Neural cell (in vitro differentiated cells): ENCODE data around the gene SLC2A5. TPM values are rescaled to one million over a fixed set of nuclear protein-coding genes. Genes with fewer than 3 reads are reported as not detected.

Experiments
- H2AFZ ChIP-seq: fragments of 200-600, 300-800 bp; sonication (generic), shearing (Covaris generic); 2 replicates; pipeline ENCODE4 v1.6.0; 2014; ENCODE audit warnings: low read depth, mild to moderate bottlenecking, antibody characterized with exemption, low read length, moderate library complexity
- H3F3A ChIP-seq: fragments of 200-600 bp; shearing (Covaris generic); 2 replicates; pipeline ENCODE4 v1.6.1; 2016; ENCODE audit warnings: mild to moderate bottlenecking, moderate library complexity, mixed read lengths, antibody characterized with exemption, low read length; ENCODE audit not compliant: insufficient read depth, poor library complexity, severe bottlenecking
- H3K27ac ChIP-seq: fragments of 200-600, 300-800 bp; sonication (generic), shearing (Covaris generic); 2 replicates; pipeline ENCODE4 v1.5.1; 2014; ENCODE audit warnings: mild to moderate bottlenecking, low read length, moderate library complexity
- H3K27me3 ChIP-seq: fragments of 300-800, 200-600 bp; sonication (generic), shearing (Covaris generic); 2 replicates; pipeline ENCODE4 v1.6.0; 2014; ENCODE audit warnings: mild to moderate bottlenecking, low read depth, low read length, moderate library complexity; ENCODE audit not compliant: insufficient read depth
- H3K36me3 ChIP-seq: fragments of 300-800, 200-600 bp; sonication (generic), shearing (Covaris generic); 2 replicates; pipeline ENCODE4 v1.5.1; 2014; ENCODE audit warnings: mild to moderate bottlenecking, antibody characterized with exemption, low read length, moderate library complexity; ENCODE audit not compliant: insufficient read depth
- H3K4me2 ChIP-seq: fragments of 300-800, 200-600 bp; sonication (generic), shearing (Covaris generic); 2 replicates; pipeline ENCODE4 v1.6.0; 2014; ENCODE audit warnings: mild to moderate bottlenecking, low read length
- H3K4me3 ChIP-seq: fragments of 300-800, 200-600 bp; sonication (generic), shearing (Covaris generic); 2 replicates; pipeline ENCODE4 v1.5.1; 2014; ENCODE audit warnings: mild to moderate bottlenecking, low read length, moderate library complexity
- H3K79me2 ChIP-seq: fragments of 200-600 bp; shearing (Covaris generic); replicated peaks from 2 replicates; pipeline ENCODE4 v1.6.0; 2014; ENCODE audit warnings: mild to moderate bottlenecking, low read length, moderate library complexity; ENCODE audit not compliant: insufficient read depth
- H3K9ac ChIP-seq: fragments of 300-800, 200-600 bp; sonication (generic), shearing (Covaris generic); 2 replicates; pipeline ENCODE4 v1.6.1; 2016; ENCODE audit warnings: mild to moderate bottlenecking, low read length, mixed read lengths
- H3K9me2 ChIP-seq: fragments of 200-600 bp; shearing (Covaris generic); 2 replicates; pipeline ENCODE4 v1.6.1; 2016; ENCODE audit warnings: mild to moderate bottlenecking, low read length, mixed read lengths; ENCODE audit not compliant: insufficient read depth
- H3K9me3 ChIP-seq: fragments of 200-600, 300-800 bp; sonication (generic), shearing (Covaris generic); 2 replicates; pipeline ENCODE4 v1.6.1; 2016; ENCODE audit warnings: mild to moderate bottlenecking, mixed run types, low read length, moderate library complexity, mixed read lengths
- H4K20me1 ChIP-seq: fragments of 200-600 bp; shearing (Covaris generic); 2 replicates; pipeline ENCODE4 v1.6.1; 2016; ENCODE audit warnings: mild to moderate bottlenecking, mixed run types; ENCODE audit not compliant: insufficient read depth
- EP300 ChIP-seq: fragments of 450-650 bp; conservative IDR thresholded peaks from 2 replicates; pipeline ENCODE4 v1.6.1; 2014; ENCODE audit warnings: antibody characterized with exemption, mild to moderate bottlenecking, moderate library complexity; ENCODE audit not compliant: poor library complexity, severe bottlenecking
- EZH2 ChIP-seq: fragments of 200-600, 300-800 bp; shearing (Covaris generic), sonication (generic); IDR thresholded peaks from 2 replicates; pipeline ENCODE4 v1.6.1; 2014; ENCODE audit warnings: antibody characterized with exemption, low read length, borderline replicate concordance, mild to moderate bottlenecking; ENCODE audit not compliant: insufficient read depth, poor library complexity, severe bottlenecking
- MXI1 ChIP-seq: fragments of 450-650 bp; conservative IDR thresholded peaks from 2 replicates; pipeline ENCODE4 v1.6.1; 2014; ENCODE audit warnings: antibody characterized with exemption, mild to moderate bottlenecking; ENCODE audit not compliant: poor library complexity, severe bottlenecking
- POLR2AphosphoS5 ChIP-seq: IDR thresholded peaks from 2 replicates; pipeline ENCODE4 v1.6.1; 2012
- RAD21 ChIP-seq: fragments of 450-650 bp; conservative IDR thresholded peaks from 2 replicates; pipeline ENCODE4 v1.6.1; 2014; ENCODE audit warnings: antibody characterized with exemption, mild to moderate bottlenecking, moderate library complexity
- SMC3 ChIP-seq: fragments of 450-650 bp; conservative IDR thresholded peaks from 2 replicates; pipeline ENCODE4 v1.6.1; 2014; ENCODE audit warnings: antibody characterized with exemption, mild to moderate bottlenecking, moderate library complexity; ENCODE audit not compliant: poor library complexity
- TAF1 ChIP-seq: IDR thresholded peaks from 2 replicates; pipeline ENCODE4 v1.6.1; 2012; ENCODE audit warnings: low read depth
- polyA plus RNA-seq: library from polyadenylated mRNA; depleted of rRNA; stranded (reverse); fragments of >200 nt; gene quantifications from 2 replicates; pipeline ENCODE4 v1.2.3, GENCODE V29; 2014
- TF ChIP-seq, protein P1 (sequence below): fragments of 450-650 bp; IDR thresholded peaks from 2 replicates; pipeline ENCODE4 v1.5.1; 2014; ENCODE audit warnings: antibody characterized with exemption, mild to moderate bottlenecking, moderate library complexity; ENCODE audit not compliant: poor library complexity, severe bottlenecking
- TF ChIP-seq, protein P2 (sequence below): IDR thresholded peaks from 2 replicates; pipeline ENCODE4 v1.6.1; 2012; ENCODE audit warnings: borderline replicate concordance

The SLC2A5 gene
- polyA plus RNA-seq, 1 donor from 2014 or later, result not detected

DNA sequence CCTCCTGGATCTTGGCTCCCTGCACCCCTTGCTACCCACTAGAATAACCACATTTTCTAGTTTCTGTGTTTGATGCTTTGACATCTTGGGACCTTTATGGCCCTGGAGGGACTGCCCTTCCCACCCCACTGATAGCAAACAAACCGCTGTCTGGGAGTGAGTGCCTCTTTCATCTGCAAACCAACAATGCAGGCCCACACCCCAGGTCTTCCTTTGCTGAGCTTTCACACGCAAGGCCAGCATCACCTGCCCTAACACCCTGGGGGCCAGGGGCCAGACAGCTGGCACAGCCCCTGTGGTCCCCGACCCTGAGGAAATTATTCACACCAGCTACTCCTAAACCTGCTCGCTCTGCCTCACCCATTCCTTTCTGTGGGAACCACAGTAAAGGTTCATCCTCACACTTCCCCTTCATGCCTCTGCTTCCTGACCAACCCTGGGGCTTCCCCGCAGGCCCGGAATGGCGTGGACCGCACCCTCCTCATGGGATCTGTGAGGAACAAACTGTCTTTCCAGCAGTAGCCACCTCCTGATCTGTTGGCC is 58.6 kb downstream of the SLC2A5 start:
- H3K36me3 ChIP-seq, result no peaks in the 10 kb centered on the region

DNA sequence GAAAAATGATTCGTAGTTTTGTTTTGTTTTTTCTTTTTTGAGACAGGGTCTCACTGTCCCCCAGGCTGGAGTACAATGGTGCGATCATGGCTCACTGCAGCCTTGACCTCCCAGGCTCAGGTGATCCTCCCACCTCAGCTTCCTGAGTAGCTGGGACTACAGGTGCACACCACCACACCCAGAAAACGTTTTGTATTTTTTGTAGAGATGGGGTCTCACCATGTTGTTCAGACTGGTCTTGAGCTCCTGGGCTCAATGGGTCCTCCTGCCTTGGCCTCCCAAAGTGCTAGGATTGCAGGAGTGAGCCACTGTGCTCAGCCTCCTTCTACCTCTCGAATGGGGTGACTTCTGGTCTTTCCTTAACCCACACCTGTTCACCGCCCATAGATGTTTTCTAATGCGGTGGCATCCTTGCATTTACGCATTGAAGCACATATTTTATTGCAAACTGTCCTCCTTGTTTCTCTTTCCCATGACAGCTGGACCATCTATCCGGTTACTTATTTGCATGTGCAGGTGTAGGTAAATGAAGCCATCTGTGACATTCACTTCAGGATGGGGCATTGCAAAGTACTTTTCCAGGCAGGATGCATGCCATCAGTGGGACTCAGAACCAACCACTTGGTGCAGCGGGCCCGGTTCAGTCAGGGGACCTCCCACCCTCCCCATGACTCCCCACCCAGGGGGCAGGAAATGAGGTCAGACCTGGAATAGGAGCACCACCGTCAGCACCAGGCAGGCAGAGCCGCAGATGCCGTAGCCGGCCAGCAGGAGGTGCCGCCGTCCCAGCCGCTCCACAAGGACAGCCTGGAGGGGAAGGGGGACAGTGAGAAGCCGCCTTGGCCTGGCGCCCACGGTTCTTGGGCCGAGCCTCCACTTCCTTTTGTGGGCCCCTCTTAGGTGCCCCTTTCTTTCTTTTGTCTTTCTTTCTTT is 59.7 kb downstream of the SLC2A5 start:
- H2AFZ ChIP-seq, result no peak overlapping the region
- no peaks in the 10 kb centered on the region for H3F3A ChIP-seq
- no peaks in the 10 kb centered on the region for H3K79me2 ChIP-seq
- no peaks in the 10 kb centered on the region for H4K20me1 ChIP-seq
- no peak overlapping the region for H3K9ac ChIP-seq
- H3K27ac ChIP-seq, result no peak overlapping the region
- H3K4me2 ChIP-seq, result no peak overlapping the region
- no peaks in the 10 kb centered on the region for H3K9me3 ChIP-seq
- H3K9me2 ChIP-seq, result no peaks in the 10 kb centered on the region
- H3K27me3 ChIP-seq, result no peaks in the 10 kb centered on the region
- H3K36me3 ChIP-seq, result no peaks in the 10 kb centered on the region
- no peak overlapping the region for H3K4me3 ChIP-seq
- TF ChIP-seq TAF1 (no peak), EP300 (no peak), RAD21 (no peak), POLR2AphosphoS5 (no peak), EZH2 (no peak), SMC3 (no peak), MXI1 (no peak)
- TF ChIP-seq, protein P1, sequence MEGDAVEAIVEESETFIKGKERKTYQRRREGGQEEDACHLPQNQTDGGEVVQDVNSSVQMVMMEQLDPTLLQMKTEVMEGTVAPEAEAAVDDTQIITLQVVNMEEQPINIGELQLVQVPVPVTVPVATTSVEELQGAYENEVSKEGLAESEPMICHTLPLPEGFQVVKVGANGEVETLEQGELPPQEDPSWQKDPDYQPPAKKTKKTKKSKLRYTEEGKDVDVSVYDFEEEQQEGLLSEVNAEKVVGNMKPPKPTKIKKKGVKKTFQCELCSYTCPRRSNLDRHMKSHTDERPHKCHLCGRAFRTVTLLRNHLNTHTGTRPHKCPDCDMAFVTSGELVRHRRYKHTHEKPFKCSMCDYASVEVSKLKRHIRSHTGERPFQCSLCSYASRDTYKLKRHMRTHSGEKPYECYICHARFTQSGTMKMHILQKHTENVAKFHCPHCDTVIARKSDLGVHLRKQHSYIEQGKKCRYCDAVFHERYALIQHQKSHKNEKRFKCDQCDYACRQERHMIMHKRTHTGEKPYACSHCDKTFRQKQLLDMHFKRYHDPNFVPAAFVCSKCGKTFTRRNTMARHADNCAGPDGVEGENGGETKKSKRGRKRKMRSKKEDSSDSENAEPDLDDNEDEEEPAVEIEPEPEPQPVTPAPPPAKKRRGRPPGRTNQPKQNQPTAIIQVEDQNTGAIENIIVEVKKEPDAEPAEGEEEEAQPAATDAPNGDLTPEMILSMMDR, result no peak

More for the DNA sequence above, 58.6 kb downstream of the SLC2A5 start:
- Histone ChIP-seq H3K9me2 (no peaks in the 10 kb centered on the region), H3K4me2 (no peak overlapping the region), H3F3A (no peaks in the 10 kb centered on the region), H3K27me3 (no peaks in the 10 kb centered on the region), H3K79me2 (no peaks in the 10 kb centered on the region), H3K4me3 (no peak overlapping the region), H3K9me3 (no peaks in the 10 kb centered on the region), H3K9ac (no peak overlapping the region), H4K20me1 (no peaks in the 10 kb centered on the region), H3K27ac (no peak overlapping the region), H2AFZ (no peak overlapping the region)
- TF ChIP-seq MXI1 (no peak), SMC3 (no peak), EZH2 (no peak), TAF1 (no peak), EP300 (no peak), RAD21 (no peak), POLR2AphosphoS5 (no peak)
- TF ChIP-seq, protein P2, sequence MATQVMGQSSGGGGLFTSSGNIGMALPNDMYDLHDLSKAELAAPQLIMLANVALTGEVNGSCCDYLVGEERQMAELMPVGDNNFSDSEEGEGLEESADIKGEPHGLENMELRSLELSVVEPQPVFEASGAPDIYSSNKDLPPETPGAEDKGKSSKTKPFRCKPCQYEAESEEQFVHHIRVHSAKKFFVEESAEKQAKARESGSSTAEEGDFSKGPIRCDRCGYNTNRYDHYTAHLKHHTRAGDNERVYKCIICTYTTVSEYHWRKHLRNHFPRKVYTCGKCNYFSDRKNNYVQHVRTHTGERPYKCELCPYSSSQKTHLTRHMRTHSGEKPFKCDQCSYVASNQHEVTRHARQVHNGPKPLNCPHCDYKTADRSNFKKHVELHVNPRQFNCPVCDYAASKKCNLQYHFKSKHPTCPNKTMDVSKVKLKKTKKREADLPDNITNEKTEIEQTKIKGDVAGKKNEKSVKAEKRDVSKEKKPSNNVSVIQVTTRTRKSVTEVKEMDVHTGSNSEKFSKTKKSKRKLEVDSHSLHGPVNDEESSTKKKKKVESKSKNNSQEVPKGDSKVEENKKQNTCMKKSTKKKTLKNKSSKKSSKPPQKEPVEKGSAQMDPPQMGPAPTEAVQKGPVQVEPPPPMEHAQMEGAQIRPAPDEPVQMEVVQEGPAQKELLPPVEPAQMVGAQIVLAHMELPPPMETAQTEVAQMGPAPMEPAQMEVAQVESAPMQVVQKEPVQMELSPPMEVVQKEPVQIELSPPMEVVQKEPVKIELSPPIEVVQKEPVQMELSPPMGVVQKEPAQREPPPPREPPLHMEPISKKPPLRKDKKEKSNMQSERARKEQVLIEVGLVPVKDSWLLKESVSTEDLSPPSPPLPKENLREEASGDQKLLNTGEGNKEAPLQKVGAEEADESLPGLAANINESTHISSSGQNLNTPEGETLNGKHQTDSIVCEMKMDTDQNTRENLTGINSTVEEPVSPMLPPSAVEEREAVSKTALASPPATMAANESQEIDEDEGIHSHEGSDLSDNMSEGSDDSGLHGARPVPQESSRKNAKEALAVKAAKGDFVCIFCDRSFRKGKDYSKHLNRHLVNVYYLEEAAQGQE, result no peak
- TF ChIP-seq, protein P1, result no peak
